Purkinje cell (primary cell): ENCODE results near the gene GET4. TPM values are rescaled to one million over a fixed set of nuclear protein-coding genes. Genes with fewer than 3 reads are reported as not detected.

ENCODE experiments used
- polyA plus RNA-seq: library from polyadenylated mRNA; unstranded; fragments of >200 nt; fragmentation: Nextera tagmentation; gene quantifications from 2 replicates; pipeline ENCODE4 v1.2.1, GENCODE V29; 2014

The GET4 gene, protein sequence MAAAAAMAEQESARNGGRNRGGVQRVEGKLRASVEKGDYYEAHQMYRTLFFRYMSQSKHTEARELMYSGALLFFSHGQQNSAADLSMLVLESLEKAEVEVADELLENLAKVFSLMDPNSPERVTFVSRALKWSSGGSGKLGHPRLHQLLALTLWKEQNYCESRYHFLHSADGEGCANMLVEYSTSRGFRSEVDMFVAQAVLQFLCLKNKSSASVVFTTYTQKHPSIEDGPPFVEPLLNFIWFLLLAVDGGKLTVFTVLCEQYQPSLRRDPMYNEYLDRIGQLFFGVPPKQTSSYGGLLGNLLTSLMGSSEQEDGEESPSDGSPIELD
- polyA plus RNA-seq, result 8.6 and 9.8 TPM in 2 replicates

DNA sequence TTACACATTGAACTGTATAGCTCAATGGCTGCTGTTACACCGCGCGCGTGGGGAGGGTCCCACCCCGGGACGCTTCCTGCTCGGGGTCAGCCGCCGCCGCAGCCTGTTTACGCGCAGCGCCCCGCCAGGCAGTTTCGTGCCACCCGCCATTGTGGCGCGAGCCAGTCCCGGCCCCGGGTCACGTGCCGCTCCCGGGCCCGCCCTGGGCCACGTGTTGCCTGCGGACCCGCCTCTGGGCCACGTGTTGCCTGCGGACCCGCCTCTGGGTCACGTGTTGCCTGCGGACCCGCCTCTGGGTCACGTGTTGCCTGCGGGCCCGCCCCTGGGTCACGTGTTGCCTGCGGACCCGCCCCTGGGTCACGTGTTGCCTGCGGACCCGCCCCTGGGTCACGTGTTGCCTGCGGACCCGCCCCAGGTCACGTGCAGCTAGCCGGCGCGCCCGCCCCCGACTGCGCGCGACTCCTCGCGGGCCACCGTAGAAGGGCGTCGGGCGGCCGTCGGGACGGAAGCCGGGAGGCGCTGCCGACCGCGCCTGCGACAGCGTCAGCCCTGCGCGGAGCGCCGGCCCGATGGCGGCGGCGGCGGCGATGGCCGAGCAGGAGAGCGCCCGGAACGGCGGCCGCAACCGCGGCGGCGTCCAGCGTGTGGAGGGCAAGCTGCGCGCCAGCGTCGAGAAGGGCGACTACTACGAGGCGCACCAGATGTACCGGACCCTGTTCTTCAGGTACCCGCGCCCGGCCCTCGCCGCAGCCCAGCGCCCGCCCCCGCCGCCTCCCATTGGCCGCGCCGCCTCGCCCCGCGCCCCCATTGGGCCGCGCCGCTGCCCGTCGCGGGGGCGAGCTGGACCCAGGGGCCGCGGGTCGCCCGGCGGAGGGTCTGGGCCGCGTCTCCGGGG lies at the start of gene GET4:
Gene GET4, plus strand, starts transcription at position 478 of the 895 bp plus-strand sequence. Its CDS starts 92 bp downstream, at position 570.

DNA sequence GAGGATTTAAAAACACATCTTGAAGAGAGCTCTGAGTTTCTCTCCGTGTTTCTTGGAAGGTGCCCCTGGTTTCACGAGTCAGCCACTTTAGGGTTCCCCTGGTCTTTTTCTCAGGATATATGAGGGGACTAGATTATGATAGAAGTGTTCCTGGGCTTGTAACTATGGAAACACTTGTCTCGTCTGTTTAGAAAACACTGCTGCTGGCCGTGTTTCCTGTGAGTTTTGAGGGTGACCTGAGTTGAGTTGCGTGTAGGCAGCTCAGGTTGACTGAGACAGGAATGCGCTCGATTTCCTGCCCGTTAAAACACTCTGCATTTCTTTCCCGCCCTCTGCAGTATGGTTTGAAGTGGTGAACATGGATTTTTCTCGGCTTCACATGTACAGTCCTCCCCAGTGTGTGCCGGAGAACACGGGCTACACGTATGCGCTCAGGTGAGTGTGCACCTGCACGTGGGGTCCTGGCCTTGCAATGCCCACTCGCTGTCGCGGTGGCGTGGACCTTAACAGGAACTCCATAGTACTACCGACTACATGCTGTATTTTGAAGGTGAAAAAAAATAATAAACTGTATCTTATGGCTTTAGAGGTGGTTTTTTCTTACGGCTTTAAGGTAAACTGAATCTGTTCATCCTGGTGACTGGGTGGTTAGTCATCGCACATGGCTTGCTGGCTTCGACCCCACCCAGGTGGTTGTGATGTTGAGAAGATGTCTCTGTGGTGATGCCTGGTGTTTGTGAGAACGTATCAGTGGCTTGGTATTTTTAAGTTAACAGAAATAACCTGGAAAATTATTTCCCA lies 44.0 kb upstream of the GET4 start, which contains the start of gene SUN1:
Gene SUN1, plus strand, starts transcription at position 310 of the 801 bp plus-strand sequence. Its CDS starts 49 bp downstream, at position 359.

Other genes starting within 250 kb of the GET4 start
- gene DNAAF5, start 149.9 kb upstream of the GET4 start, polyA plus RNA-seq, result 2.9 and 3.7 TPM in 2 replicates
- 4.4 and 9.6 TPM in 2 replicates for gene PRKAR1B, start 149.3 kb upstream of the GET4 start, polyA plus RNA-seq
- 56.9 and 72.0 TPM in 2 replicates for gene SUN1, start 44.1 kb upstream of the GET4 start, polyA plus RNA-seq
- gene ADAP1, start 78.1 kb downstream of the GET4 start, polyA plus RNA-seq, result 0.48 and 0.52 TPM in 2 replicates
- gene COX19, start 99.0 kb downstream of the GET4 start, polyA plus RNA-seq, result 8.0 and 10.5 TPM in 2 replicates
- not detected in 2 replicates for gene CYP2W1, start 106.6 kb downstream of the GET4 start, polyA plus RNA-seq
- not detected in 2 replicates for gene GPR146, start 168.0 kb downstream of the GET4 start, polyA plus RNA-seq
- gene GPER1, start 211.6 kb downstream of the GET4 start, polyA plus RNA-seq, result not detected in 2 replicates